ENCODE data around the gene RABGAP1L. TPM values are rescaled to one million over a fixed set of nuclear protein-coding genes. Genes with fewer than 3 reads are reported as not detected.
A peak's percentile ranks its signal among the peaks of the same experiment; 100 is the strongest.

RABGAP1L gene
- total and polyA plus RNA-seq, 2 of the 8 experiments (the other 6 are each of a cell fraction or from before 2014, with no cell fraction given), result 33.3 to 156 TPM

DNA sequence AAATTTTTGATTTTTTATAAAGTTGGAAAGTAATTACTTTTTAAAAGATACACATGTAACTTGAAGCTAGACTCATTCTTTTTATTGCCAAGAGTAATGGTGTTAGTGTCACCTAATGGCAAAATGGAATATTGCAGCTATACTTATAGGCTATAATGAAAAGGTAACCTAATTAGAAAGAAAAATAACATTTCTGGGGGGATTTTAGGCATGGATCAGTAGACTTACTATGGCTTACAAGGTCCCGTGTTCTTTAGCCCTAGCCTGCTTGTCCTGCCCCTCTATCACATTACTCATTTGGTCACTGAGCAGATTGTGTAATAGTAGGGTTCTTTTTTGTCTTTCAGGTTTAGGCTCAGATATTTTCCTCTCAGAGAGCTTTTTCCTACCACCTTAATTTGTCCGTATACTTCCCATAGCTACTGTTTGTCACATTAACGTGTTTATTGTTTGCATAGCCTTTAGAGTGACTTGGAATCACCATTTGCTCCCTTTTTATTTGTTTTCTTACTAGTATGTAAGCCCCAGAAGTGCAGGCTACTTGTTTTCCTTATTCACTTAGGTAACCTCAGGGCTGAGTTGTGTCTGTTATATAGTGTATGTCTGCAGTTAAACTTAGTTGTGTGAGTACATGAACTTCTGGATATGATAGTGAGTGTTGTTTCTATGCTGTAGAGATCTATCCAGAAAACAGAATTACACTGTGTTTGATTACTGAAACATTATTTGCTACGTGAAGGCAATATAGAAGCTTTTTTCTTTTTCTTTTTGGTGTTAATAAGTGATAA lies 58.7 kb downstream of the RABGAP1L start (continued):
- TF ChIP-seq RAD21 (IDR thresholded peaks at IDR 0.05 in 1 of 2, conservative IDR thresholded peaks at IDR 0.05 in 1 of 2; ENCODE audit: low read depth in 2 of 2, low read length in 2 of 2), result peak; percentile 64 to 84

Measured in H1 (cell line).